Activated CD8-positive, alpha-beta memory T cell treated with anti-CD3 and anti-CD28 coated beads, Interleukin-2, amount 50 U/mL, for 24 hours (primary cell): ENCODE measurements around the gene CD7.

Experiments used
- DNase-seq: peaks from one replicate; pipeline ENCODE4 v3.0.0-alpha.2; 2020; ENCODE audit errors: extremely low read depth

Gene CD7

DNA sequence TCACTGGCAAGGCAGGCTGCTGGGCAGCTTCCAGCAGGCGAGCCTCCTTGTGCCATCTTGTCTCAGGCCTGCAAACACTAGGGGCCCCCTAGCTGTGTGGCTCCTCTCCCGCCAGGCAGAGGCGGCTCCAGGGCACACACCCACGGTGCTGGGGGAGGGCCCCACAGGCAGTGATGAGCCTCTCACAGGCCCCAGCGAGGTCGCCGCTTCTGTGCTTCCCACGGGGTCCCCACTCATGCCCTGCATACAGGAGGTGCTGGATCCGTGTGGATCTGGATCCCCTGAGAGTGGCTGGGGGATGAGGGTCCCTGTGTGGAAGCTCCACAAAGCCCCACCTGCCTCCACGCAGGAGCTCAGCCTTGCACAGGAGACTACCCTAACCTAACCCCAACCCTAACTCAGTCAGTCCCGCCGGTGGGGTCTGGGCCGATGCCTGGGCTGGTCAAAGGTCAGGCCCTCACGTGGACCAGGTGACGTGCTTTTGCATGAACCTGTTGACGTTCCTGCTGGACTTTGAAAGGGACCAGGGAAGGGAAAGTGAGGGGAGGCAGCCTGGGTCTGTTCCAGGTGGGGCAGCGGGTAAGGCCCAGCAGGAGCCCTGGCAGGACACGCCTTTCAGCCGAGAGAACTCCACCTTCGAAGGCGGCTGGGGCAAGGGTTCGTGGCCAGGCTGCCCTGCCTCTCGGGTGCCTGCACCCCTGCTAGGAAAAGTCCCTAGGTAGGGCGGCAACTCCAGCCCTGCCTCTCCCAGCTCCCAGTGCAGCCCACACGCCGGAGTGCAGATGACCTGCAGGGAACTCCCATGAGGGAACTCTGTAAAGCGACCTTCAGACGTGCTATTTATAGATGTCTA is 11.0 kb upstream of the CD7 start:
- no peak for DNase-seq

DNA sequence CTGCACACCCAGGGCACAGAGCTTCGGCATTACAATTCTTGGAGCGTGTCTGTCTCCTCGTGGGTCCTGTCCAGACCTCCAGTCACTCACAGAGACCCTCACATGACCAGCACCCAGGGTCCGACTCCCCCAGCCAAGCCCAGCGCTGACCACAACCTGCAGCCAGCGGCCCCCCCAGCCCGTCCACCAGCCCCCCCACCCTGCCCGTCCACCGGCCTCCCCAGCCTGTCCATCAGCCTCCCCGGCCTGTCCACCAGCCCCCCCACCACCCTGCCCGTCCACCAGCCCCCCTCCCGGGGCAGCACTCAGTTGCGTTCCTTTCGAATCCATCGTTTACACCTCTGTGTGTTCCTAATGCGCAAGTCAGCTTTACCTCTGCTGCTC is 10.3 kb upstream of the CD7 start:
- DNase-seq, result no peak

DNA sequence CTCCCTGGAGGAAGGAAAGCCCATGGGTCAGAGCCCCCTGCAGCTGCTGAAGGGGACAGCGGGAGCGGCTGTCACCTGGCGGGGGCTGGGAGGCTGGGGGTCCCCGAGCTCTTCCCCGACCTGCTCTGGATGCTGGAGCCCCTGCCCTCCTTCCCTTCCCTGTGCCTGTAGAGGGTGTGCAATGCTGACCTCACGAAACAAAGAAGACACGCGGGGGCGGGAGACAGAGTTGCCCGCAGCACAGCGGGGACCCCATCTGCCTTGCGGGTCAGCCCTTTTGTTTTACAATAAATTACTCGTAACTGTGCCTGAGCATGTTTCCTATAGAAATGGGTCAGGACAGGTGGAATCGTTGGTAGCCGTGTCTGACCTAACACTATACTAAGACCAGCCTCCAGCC is 9.9 kb upstream of the CD7 start:
- DNase-seq, result no peak

DNA sequence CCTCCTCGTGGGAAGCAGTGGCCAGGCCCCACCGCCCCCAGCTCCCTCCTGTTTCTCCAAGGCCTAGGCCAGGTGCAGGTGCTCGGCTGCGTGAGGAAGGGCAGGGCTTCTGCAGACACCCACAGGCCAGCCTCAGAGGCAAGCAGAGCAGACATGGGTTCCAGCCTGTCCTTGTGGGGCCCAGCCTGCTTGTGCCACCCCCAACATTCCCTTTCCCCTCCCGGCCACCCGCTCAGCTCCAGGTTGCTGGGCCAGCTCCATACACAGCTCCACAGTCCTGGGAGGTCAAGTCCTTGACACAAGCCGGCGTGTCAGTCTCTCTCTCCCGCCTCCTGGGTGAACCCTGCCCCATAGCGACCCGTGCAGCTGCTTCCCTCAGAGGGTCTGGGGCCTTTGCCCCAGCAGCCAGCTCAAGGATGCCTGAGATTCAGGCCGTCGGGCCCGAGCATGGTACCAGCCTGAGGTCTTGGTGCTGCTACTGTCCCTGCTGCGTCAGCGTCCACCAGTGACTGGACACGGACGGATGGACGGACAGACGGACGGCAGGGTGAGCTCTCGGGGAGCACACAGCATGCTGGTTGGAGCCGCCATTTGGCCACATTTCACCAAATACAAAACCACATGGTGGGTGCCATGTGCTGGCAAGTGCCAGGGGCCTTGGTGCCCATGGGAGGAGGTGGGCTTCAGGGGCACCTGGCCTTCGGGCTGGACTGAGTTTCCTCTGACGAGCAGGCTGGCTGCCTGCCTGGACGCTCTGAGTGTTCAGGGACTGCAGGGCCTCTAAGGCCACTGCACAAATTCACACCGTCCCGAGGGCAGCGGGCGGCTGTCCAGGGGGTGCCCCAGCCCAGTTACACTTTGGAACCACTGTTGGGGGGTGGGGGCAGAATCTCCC is 8.1 kb upstream of the CD7 start:
- DNase-seq, result no peak

DNA sequence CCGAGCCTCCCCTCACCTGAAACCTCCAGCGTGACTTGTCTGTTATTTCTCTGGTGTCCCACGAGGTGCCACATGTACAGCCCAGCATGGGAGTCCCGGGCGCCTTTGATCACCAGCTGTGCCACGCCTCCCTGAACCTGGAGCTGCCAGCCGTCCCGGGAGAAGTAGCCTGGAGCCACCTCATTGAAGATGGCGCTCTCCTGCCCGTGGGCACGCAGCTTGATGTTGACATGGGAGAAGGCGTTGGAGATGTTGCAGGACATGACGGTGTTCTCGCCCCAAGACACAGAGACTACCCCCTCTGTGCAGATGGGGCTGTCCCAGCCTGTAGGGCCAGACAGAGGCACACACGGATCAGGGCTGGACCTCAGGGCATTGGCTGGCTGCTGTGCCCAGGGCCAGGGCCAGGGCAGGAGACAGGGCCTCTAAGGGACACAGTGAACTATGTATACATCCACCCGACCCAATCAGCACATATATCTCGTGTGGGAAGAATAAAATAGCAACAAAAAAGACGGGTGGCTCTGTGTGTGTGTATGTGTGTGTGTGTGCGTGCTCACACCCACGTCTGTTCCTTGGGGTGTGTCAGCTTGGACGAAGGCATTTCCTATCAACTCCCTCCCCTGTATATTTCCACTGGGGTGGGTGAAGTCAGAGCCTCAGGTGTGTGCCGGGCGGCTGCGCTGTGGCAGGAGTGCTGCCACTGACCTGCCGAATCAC is 7.3 kb upstream of the CD7 start:
- DNase-seq, result no peak

DNA sequence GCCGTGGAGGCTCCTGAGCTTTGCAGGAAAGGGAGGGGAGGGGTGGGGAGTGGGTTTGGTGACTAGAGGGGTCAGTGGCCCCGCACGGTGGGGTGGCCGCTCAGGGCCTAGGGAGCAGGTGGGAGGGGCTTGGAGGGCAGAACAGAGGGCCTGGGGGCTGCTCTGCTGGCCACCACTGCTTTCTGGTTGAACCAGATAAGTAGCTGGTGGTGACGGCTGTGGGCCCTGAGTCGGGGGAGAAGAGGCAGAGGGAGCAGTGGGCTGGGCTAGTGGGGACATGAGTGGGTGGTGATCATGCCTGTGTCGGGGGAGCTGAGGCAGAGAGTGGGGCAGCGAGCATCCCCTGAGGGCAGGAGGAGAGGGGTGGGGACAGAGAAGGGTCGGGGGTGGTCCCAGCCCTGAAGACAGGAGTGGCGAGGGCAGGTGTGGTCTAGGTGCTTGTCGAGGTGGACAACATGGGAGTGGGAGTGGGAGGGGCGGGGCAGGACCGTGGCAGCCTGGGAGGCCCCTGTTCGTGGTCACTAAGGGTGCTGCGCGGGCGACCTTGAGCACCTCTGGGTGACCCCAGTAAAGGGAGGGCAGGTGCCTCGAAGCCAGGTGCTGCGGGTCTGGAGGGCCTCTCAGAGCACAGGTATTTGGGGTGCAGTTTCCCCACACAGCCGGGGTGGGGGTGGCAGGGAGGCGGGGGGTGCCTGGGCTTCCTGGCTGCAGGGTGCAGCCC is 6.3 kb upstream of the CD7 start:
- no peak for DNase-seq

DNA sequence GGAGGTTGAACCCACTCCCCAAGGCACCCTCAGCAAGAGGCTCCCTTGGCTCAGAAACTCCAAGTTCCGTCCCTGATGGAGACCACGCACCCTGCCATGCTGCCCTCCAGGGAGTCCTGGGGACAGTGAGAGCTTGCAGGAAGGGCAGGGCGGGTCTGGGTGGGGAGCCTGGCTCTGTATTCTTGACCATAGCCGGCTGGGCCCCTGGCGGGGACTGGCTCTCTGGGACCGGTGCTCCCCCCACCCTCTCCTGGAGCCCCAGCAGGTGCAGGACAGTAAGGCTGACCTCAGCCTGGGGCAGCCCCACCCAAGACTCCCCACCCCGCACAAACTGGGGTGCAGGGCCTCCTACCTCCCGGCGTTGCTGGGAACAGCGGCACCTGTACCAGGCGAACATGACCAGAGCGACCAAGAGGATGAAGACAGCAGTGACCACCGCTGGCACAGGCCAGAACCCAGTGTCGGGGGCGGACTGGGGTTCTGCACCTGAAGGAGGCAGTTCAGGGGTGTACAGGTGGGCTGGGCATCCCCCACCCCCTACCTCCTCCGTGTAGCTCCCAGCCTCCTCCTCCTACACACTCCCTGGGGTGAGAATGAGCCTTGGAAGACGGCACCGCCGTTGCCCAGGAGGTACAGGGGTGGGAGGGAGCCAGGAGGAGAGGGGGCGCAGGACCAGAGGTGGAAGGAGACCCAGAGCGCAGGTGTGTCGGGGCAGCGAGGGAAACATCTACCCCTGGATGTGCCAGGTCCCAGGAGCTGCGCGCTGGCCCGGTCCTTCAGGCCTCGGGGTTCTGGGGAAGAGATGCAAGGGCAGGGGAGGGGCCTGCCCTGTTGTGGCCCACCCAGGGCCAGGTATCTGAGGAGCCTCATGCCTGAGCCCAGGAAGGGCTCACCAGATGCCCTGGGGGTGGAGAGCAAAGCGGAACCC is 5.4 kb upstream of the CD7 start:
- DNase-seq, result no peak

DNA sequence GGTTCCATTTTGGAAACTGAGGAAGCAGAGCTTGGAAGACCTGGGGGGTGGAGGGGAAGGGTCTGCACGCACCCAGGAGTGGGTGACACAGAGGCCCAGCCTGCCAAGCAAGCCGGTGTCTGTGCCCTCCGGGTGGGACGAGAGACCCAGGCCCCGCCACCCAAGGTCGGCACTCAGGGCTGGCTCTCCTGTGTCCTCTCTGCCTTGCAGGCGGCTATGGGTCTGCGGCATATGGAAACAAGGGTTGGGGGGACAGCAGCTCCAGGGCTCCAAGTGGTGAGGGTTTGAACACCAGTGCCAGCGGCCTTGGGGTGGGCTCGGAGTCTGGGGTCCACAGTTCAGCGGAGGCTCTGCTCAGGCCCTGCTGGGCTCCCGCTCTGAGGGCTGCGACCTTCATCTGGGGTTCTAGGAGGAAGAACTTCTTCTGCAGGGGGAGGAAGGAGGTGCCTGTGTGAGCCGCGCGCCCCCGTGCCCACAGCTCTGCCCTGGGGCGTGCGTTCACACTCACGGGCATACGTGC is 4.6 kb upstream of the CD7 start:
- DNase-seq, result no peak

DNA sequence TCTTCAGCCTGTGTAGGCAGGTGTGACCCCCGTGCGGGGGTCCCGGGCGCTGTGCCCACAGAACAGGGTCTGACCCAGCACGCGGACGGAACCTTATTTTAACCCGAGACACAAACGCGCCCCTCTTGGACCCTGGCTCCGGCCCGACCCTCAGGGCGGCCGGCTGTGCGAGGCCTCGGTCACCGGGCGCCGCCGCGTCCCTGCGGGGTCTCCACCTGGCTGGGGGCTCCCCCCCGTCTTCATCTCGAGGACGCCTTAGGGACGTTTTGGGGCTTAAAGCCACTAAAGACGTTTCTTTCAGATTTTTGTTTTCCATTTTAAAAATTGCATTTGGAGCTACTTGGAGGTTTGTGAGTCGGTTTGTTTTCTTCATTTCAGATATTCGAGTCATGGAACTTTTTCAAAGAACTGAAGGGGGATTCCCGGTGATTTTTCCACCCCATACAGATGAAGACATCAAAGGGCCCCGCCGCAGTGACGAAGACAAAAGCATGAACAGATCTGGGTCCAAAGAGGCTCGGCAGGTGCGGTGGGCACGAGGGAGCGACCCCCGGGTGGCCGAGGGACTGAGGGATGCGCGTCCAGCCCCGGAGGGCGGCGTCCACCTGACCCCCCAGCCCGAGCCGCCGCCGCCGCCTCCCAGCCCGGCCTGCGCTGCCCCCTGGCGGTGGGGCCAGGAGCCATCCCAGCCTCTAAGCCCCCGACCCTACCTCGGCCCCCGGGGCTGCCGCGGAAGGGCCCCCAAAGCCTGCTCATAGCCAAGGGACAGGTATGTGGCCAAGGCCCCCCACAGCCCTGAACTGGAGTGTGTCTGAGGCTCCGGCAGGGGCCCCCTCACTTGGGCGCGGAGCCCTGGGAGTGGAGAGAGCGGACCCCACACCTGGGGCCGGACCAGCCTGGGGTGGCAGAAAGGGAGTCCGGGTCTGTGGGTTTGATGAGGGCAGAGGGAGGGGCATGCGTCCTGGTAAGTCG is 3.8 kb upstream of the CD7 start:
- peak; percentile 50 for DNase-seq

DNA sequence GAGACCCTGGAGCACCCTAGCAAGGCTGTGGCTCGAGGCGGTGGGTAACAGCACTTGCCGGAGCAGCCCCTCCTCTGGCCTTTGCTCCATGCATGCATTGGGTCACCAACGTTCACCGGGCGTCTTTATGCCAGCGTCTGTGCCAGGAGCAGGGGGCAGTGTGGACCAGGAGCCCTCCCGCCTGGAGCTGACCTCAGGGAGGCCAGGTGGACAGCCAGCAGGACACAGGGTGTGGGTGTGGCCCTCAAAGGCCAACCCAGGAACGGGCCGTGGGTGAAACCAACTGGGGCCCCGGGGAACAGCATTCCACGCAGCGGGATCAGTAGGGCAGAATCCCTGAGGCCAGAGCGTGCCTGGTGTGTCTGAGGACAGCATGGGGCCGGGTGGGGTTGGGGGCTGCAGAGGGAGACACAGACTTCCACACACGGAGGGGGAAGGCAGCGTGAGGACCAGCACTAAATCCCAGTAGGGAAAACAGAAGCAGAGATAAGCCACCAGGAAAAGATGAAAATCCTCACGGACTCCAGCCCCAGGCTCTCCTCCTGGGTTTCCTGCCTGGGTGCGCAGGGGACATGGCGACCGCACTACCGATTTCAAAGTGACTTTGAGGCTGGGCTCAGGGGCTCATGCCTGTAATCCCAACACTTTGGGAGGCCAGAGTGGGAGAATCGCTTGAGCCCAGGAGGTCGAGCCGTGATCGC is 2.9 kb upstream of the CD7 start:
- DNase-seq, result no peak

DNA sequence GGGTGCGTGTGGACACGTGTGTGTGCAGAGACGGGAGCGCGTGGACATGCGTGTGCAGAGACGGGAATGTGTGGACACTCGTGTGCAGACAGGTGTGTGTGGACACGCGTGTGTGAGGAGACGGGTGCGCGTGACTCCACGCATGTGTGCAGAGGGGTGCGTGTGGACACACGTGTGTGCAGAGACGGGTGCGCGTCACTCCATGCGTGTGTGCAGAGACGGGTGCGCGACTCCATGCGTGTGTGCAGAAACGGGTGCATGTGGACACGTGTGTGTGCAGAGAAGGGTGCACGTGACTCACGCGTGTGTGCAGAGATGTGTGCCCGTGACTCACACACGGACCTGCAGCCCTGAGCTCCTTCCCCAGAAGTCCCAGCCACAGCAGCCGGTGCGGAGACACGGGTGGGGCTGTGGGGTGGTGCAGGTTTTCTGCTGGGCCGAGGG is 2.2 kb upstream of the CD7 start:
- DNase-seq, result no peak

DNA sequence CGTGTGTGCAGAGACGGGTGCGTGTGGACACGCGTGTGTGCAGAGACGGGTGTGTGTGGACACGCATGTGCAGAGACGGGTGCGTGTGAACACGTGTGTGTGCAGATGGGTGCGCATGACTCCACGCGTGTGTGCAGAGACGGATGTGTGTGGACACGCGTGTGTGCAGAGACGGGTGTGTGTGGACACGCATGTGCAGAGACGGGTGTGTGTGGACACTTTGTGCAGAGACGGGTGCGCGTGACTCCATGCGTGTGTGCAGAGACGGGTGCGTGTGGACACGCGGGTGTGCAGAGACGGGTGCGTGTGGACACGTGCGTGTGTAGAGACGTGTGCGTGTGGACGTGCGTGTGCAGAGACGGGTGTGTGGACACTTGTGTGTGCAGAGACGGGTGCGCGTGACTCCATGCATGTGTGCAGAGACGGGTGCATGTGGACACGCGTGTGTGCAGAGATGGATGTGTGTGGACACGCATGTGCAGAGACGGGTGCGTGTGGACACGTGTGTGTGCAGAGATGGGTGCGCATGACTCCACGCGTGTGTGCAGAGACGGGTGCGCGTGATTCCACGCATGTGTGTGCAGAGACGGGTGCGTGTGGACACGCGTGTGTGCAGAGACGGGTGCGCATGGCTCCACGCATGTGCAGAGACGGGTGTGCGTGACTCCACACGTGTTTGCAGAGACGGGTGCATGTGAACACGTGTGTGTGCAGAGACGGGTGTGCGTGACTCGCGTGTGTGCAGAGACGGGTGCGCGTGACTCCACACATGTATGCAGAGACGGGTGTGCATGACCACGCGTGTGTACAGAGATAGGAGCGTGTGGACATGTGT is 1.6 kb upstream of the CD7 start:
- DNase-seq, result no peak

DNA sequence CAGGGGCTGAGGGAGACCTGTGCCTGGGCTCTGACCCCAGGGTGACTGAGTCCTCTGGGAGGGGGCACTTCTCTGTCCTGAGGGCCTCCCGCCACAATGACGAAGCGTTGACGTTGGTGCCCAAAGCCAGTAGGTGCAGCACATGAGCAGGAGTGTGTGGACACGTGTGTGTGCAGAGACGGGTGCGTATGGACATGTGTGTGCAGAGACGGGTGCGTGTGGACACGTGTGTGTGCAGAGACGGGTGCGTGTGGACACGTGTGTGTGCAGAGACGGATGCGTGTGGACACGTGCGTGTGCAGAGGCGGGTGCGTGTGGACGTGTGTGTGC is 726 bp upstream of the CD7 start:
- DNase-seq, result no peak

DNA sequence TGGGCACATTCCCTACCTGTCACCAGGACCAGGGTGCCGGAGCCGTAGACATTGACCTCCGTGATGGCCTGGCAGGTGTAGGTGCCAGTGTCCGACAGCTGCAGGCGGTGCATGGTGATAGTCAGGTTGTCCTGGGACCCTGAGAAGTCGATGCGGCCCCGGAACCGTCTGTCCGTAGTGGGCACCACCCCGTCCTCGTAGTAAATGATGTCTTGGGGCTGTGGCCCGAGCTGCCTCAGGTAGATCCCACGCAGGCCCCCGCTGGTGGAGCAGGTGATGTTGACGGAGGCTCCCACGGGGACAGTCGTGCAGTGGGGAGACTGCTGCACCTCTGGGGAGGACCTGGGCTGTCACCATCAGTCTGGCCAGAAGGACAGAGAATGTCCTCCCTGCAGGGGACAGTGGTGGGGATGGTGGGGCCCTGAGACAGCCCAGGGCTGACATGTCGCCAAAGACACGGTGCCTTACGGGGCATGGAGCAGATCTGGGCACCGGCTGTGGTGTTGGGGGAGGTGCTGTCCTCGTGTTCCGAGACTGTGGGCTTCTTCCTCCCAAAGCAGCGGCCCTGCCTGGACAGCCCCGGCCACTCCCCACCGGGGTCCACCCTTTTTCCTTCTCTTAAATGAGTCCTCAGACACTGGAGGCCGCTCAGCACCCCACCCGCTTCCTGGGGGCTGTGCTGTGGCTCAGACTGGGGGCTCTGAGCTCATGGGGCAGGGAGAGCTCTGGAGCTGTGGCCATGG is 586 bp downstream of the CD7 start:
- no peak for DNase-seq

DNA sequence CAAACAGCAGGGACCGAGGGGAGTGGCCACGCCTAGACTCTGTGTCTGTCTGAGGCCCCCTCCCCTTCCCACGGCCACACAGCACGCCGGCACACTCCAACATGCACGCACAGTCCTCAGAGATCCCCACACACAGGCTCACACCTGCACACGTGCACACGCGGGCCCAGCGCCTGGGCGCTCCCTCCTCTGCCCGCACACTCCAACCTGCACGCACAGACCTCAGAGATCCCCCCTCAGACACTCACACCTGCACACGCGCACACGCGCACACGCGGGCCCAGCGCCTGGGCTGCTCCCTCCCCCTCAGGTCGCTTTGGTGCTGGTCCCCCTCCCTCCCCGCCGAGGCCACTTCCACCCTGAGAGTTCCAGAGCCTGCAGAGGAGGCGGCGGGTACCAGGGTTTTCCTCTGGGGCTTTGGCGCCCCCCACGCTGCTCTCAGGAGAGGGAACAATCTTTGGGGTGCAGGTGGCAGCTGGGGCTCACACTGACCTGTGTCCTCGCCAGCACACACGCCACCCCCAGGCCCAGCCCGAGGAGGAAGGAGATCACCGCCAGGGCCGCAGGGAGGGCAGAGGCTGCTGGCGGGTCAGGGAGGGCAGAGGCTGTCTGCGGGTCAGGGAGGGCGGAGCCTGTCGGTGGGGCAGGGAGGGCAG is 1.6 kb downstream of the CD7 start:
- DNase-seq, result no peak
